ENCODE results near the gene ATP8B4. TPM values are rescaled to one million over a fixed set of nuclear protein-coding genes. Genes with fewer than 3 reads are reported as not detected.

The ATP8B4 gene
- total and polyA plus RNA-seq, 10 of the 15 experiments (the other 5 are each of a cell fraction or from before 2014, with no cell fraction given), result 0.02 to 0.94 (median 0.19) TPM

DNA sequence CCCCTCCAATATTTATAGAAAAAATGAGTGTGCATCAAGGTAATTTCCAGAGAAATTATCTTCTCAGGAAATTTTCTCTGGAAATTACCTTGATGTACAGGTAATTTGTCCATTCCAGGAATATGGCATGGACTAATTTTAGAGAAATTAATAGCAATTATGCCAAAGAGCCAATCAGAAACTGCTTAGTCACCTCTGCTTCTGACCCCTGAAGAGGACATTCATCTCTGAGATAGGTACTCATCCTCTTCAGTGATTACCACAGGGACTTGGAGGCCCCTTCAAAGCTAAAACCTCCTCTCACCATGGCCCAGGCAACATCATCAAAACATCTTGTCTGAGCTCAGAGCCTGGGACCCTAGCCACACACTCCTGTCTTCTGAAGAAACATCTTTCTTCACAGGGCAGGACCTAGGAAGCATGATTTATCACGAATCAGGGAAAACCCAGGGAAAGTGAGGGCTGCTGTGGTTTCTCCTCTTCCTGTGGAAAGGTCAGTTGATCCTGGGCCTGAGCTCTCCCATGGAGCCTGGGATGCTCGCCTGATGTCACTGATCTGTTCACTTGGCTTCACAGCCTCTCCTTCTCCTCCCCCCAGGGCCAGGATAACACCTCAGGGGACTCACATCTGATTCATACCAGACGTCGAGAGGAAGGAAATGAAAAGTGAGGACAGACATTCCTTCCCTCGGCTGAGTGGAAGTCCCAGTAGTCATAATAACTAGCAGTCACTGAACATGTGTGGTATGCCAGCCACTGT lies 287.6 kb downstream of the ATP8B4 start:
- WGBS (ENCODE audit: insufficient coverage, insufficient replicate concordance, low lambda C conversion rate, missing lambda C conversion rate), result 3% methylated on average over 5 of the region's 5 CpGs
- no peak overlapping the region for H3K4me2 ChIP-seq (ENCODE audit: control insufficient read depth, insufficient read depth)
- in situ Hi-C loops (cut with MboI) (no loop called here), intact Hi-C loops (cut with micrococcal nuclease; ENCODE audit: unreplicated experiment) (no loop called here)
- H4K20me1 ChIP-seq (ENCODE audit: control insufficient read depth, insufficient read depth), result no peaks in the 10 kb centered on the region
- no peaks in the 10 kb centered on the region for H3K79me2 ChIP-seq (ENCODE audit: control insufficient read depth, insufficient read depth, low read length)
- H2AFZ ChIP-seq (ENCODE audit: control insufficient read depth, low read depth, low read length), result no peak overlapping the region
- CTCF ChIA-PET, result interaction anchor here (1.1 to 2.1 kb wide), 4 partner anchors 220 to 686 kb away, joined by 3 to 5 read pairs (median 4); no protein-coding TSS in a partner anchor
- H3K36me3 ChIP-seq (ENCODE audit: control insufficient read depth in 2 of 2, insufficient read depth in 2 of 2, low read length in 1 of 2), result no peaks in the 10 kb centered on the region
- ATAC-seq, result no peak
- TF ChIP-seq SMC3 (IDR thresholded peaks at IDR 0.05; ENCODE audit: borderline replicate concordance, low read length), result no peak
- no peak for TF ChIP-seq HDAC6 (IDR thresholded peaks at IDR 0.05; ENCODE audit: unreplicated experiment)
- TF ChIP-seq JUND (IDR thresholded peaks at IDR 0.05; ENCODE audit: low read depth, low read length), result no peak
- no peak for TF ChIP-seq MEF2B (IDR thresholded peaks at IDR 0.05; ENCODE audit: partially characterized antibody, poor library complexity, severe bottlenecking)
- TF ChIP-seq ATF7 (IDR thresholded peaks at IDR 0.05; ENCODE audit: low read depth), result no peak
- TF ChIP-seq JUNB (IDR thresholded peaks at IDR 0.05), result no peak
- TF ChIP-seq BRCA1 (IDR thresholded peaks at IDR 0.05; ENCODE audit: low read depth, low read length), result no peak
- no peak for TF ChIP-seq YBX1 (IDR thresholded peaks at IDR 0.05)
- TF ChIP-seq CHD1 (IDR thresholded peaks at IDR 0.05; ENCODE audit: low read depth, low read length), result no peak
- TF ChIP-seq NFIC (IDR thresholded peaks at IDR 0.05; ENCODE audit: low read depth, low read length), result no peak
- TF ChIP-seq, protein P1, sequence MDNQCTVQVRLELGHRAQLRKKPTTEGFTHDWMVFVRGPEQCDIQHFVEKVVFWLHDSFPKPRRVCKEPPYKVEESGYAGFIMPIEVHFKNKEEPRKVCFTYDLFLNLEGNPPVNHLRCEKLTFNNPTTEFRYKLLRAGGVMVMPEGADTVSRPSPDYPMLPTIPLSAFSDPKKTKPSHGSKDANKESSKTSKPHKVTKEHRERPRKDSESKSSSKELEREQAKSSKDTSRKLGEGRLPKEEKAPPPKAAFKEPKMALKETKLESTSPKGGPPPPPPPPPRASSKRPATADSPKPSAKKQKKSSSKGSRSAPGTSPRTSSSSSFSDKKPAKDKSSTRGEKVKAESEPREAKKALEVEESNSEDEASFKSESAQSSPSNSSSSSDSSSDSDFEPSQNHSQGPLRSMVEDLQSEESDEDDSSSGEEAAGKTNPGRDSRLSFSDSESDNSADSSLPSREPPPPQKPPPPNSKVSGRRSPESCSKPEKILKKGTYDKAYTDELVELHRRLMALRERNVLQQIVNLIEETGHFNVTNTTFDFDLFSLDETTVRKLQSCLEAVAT (IDR thresholded peaks at IDR 0.05), result no peak
- no peak for TF ChIP-seq NFYA (IDR thresholded peaks at IDR 0.05; ENCODE audit: borderline replicate concordance, low read depth, low read length)
- TF ChIP-seq ZSCAN29 (IDR thresholded peaks at IDR 0.05), result no peak
- no peak for TF ChIP-seq NFYB (IDR thresholded peaks at IDR 0.05; ENCODE audit: insufficient read depth, low read depth, low read length)
- TF ChIP-seq, protein P2, sequence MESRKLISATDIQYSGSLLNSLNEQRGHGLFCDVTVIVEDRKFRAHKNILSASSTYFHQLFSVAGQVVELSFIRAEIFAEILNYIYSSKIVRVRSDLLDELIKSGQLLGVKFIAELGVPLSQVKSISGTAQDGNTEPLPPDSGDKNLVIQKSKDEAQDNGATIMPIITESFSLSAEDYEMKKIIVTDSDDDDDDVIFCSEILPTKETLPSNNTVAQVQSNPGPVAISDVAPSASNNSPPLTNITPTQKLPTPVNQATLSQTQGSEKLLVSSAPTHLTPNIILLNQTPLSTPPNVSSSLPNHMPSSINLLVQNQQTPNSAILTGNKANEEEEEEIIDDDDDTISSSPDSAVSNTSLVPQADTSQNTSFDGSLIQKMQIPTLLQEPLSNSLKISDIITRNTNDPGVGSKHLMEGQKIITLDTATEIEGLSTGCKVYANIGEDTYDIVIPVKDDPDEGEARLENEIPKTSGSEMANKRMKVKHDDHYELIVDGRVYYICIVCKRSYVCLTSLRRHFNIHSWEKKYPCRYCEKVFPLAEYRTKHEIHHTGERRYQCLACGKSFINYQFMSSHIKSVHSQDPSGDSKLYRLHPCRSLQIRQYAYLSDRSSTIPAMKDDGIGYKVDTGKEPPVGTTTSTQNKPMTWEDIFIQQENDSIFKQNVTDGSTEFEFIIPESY (IDR thresholded peaks at IDR 0.05), result no peak
- DNase-seq (ENCODE audit: low read depth, low spot score), result no peak
- no peak overlapping the region for H3K27ac ChIP-seq (ENCODE audit: control insufficient read depth, insufficient read depth)
- H3K9ac ChIP-seq (ENCODE audit: control insufficient read depth, insufficient read depth, low read length), result no peak overlapping the region
- no peaks in the 10 kb centered on the region for H3K27me3 ChIP-seq (replicated peaks in 1 of 2; ENCODE audit: control insufficient read depth in 2 of 2, insufficient read depth in 2 of 2, low read length in 1 of 2)
- POLR2A ChIA-PET, result no interaction called here
- no peak for FAIRE-seq
- RAD21 ChIA-PET (ENCODE audit: unreplicated experiment), result no interaction called here
- SMC1A ChIA-PET (ENCODE audit: uncharacterized antibody, unreplicated experiment), result interaction anchor here (0.5 to 1.1 kb wide), 2 partner anchors 76 to 596 kb away, joined by 3 to 6 read pairs; no protein-coding TSS in a partner anchor
- no peaks in the 10 kb centered on the region for H3K4me1 ChIP-seq (ENCODE audit: control insufficient read depth, insufficient read depth, low read length)
- H3K9me3 ChIP-seq (replicated peaks; ENCODE audit: control insufficient read depth, insufficient read depth, low read length), result no peaks in the 10 kb centered on the region
- no peak overlapping the region for H3K4me3 ChIP-seq
- BruUV-seq (replicated peaks), result no TSS peak

All from GM12878 (cell line).